ENCODE measurements around the gene FBXO21.

GRCh38 chr12:117105902-117106301, 84.4 kb downstream of the FBXO21 start:
- TF ChIP-seq CTCF (conservative IDR thresholded peaks at IDR 0.05; ENCODE audit: low read length) (no peak), EZH2phosphoT487 (IDR thresholded peaks at IDR 0.05; ENCODE audit: borderline replicate concordance) (no peak)

Measured in Loucy (cell line).